Gastroesophageal sphincter (tissue), 4 donors: ENCODE measurements around the gene AREL1. TPM values are rescaled to one million over a fixed set of nuclear protein-coding genes. Genes with fewer than 3 reads are reported as not detected.

Experiments used
- ATAC-seq: fragments of 150-250 bp; one replicate; pipeline ENCODE4 v1.9.1; 2016; ENCODE audit warnings: mild to moderate bottlenecking, moderate library complexity
- H3K27ac ChIP-seq, 4 donors: fragments of 200-600 bp; sonication (generic) in 3 of 4; 1 replicate in 3 of 4; 2 replicates in 1 of 4; pipeline ENCODE4 v1.5.1; 2016 to 2019
- H3K27me3 ChIP-seq: fragments of 200-600 bp; sonication (generic); one replicate; pipeline ENCODE4 v1.5.1; 2019
- H3K36me3 ChIP-seq, 2 donors: fragments of 200-600 bp; sonication (generic); one replicate each; pipeline ENCODE4 v1.5.1; 2019; ENCODE audit warnings: control low read depth in 1 of 2
- H3K4me1 ChIP-seq, 3 donors: fragments of 200-600 bp; sonication (generic); 1 replicate in 2 of 3; 2 replicates in 1 of 3; pipeline ENCODE4 v1.5.1; 2016 to 2019; ENCODE audit warnings: control low read depth in 2 of 3
- H3K4me3 ChIP-seq, 2 donors: fragments of 200-600 bp; sonication (generic); one replicate each; pipeline ENCODE4 v1.5.1; 2019; ENCODE audit warnings: mild to moderate bottlenecking in 1 of 2, moderate library complexity in 1 of 2
- H3K9me3 ChIP-seq, 3 donors: fragments of 200-600 bp; sonication (generic); one replicate each; pipeline ENCODE4 v1.5.1; 2017 to 2019; ENCODE audit warnings: control low read depth in 2 of 3
- EP300 ChIP-seq: sonication (generic); formaldehyde crosslinking; IDR thresholded peaks from one replicate; pipeline ENCODE4 v1.6.1; 2017; ENCODE audit warnings: antibody characterized with exemption, mild to moderate bottlenecking
- POLR2A ChIP-seq, 2 donors: fragments of 450-650 bp; IDR thresholded peaks; one replicate each; pipeline ENCODE4 v1.6.1; 2017; ENCODE audit warnings: antibody characterized with exemption in 2 of 2, mild to moderate bottlenecking in 2 of 2, moderate library complexity in 1 of 2
- POLR2AphosphoS5 ChIP-seq: sonication (generic); formaldehyde crosslinking; IDR thresholded peaks from one replicate; pipeline ENCODE4 v1.6.1; 2017; ENCODE audit warnings: antibody characterized with exemption
- WGBS, 2 donors: methylation state at CpG; one replicate each; pipeline ENCODE4 v1.1.5; 2018; ENCODE audit warnings: low coverage in 1 of 2; 5-methylcytosine and 5-hydroxymethylcytosine counted together
- total RNA-seq, 4 donors: library from RNA; depleted of rRNA; stranded (reverse); fragments of >200 nt; gene quantifications; one replicate each; pipeline ENCODE4 v1.1.0, GENCODE V29; 2016
- TF ChIP-seq, protein P1 (sequence below), 4 experiments: fragments of 200-600 bp in 2 of 4; fragments of 450-650 bp in 2 of 4; sonication (generic) in 1 of 4; IDR thresholded peaks; one replicate each; pipeline ENCODE4 v1.5.1; 2017 to 2019; ENCODE audit warnings: antibody characterized with exemption in 4 of 4, mild to moderate bottlenecking in 2 of 4, moderate library complexity in 2 of 4

The AREL1 gene
- total RNA-seq, 4 donors from 2014 or later, result 14.3 to 39.9 (median 19.9) TPM

DNA sequence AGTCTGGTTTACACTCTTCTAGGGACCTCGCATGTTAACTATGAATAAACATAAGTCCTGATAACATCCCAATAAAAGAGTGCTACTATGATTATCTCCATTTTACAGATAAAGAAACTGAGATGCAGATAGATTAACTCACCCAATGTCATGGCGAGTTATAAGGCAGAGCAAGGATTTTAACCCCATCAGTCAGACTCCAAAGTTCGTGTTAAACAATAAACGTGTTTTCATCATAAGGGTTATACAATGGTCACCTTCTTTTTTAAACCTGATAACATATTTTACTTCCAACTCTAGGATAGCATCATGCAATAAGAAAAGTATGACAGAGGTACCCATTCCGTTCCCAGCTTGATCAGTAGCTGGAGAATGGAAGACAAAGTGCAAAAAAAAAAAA is 1.2 kb downstream of the AREL1 start:
- ATAC-seq, result no peak
- Histone ChIP-seq H3K9me3 (no peaks in the 10 kb centered on the region), H3K27me3 (no peaks in the 10 kb centered on the region), H3K4me1 (peaks cover 0 to 42% (median 10%) of the 10 kb centered on the region in 3 donors), H3K27ac (no peak overlapping the region), H3K4me3 (peak overlapping the region in 1 of 2 donors; percentile 67), H3K36me3 (peaks cover 0 to 20% of the 10 kb centered on the region in 2 donors)
- 59 to 75% methylated on average over 3 to 5 of the region's 5 CpGs for WGBS, 2 donors
- TF ChIP-seq POLR2A (IDR thresholded peaks at IDR 0.05) (no peak), POLR2AphosphoS5 (no peak), EP300 (no peak)
- TF ChIP-seq, protein P1, sequence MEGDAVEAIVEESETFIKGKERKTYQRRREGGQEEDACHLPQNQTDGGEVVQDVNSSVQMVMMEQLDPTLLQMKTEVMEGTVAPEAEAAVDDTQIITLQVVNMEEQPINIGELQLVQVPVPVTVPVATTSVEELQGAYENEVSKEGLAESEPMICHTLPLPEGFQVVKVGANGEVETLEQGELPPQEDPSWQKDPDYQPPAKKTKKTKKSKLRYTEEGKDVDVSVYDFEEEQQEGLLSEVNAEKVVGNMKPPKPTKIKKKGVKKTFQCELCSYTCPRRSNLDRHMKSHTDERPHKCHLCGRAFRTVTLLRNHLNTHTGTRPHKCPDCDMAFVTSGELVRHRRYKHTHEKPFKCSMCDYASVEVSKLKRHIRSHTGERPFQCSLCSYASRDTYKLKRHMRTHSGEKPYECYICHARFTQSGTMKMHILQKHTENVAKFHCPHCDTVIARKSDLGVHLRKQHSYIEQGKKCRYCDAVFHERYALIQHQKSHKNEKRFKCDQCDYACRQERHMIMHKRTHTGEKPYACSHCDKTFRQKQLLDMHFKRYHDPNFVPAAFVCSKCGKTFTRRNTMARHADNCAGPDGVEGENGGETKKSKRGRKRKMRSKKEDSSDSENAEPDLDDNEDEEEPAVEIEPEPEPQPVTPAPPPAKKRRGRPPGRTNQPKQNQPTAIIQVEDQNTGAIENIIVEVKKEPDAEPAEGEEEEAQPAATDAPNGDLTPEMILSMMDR (IDR thresholded peaks at IDR 0.05), result no peak

DNA sequence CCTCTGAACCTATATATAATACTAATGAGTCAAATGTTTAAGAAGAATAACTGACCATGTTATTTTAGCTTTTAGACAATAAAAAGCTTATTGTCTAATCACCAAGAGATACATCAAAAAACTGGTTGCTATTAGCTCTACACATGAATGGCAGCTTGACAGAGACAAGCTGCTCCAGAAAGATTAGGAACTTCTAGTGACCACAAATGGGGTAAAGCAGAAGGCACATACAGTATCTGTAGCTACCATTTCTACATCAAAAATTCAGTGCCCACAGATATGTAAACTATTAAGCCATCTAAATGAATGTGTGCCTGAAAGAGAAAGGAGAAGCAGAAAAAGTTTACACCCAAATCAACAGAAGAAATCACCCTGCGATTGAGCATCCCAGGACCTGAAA is 2.4 kb downstream of the AREL1 start:
- Histone ChIP-seq H3K27me3 (no peaks in the 10 kb centered on the region), H3K4me3 (no peak overlapping the region), H3K36me3 (peaks cover 0 to 8% of the 10 kb centered on the region in 2 donors), H3K27ac (no peak overlapping the region), H3K4me1 (peaks cover 0 to 42% (median 10%) of the 10 kb centered on the region in 3 donors), H3K9me3 (no peaks in the 10 kb centered on the region)
- no peak for ATAC-seq
- TF ChIP-seq, protein P1 (IDR thresholded peaks at IDR 0.05), result no peak
- TF ChIP-seq POLR2AphosphoS5, result no peak
- TF ChIP-seq EP300, result no peak
- TF ChIP-seq POLR2A (IDR thresholded peaks at IDR 0.05), result no peak
- 95 to 100% methylated on average over 1 of the region's 1 CpG for WGBS, 2 donors

DNA sequence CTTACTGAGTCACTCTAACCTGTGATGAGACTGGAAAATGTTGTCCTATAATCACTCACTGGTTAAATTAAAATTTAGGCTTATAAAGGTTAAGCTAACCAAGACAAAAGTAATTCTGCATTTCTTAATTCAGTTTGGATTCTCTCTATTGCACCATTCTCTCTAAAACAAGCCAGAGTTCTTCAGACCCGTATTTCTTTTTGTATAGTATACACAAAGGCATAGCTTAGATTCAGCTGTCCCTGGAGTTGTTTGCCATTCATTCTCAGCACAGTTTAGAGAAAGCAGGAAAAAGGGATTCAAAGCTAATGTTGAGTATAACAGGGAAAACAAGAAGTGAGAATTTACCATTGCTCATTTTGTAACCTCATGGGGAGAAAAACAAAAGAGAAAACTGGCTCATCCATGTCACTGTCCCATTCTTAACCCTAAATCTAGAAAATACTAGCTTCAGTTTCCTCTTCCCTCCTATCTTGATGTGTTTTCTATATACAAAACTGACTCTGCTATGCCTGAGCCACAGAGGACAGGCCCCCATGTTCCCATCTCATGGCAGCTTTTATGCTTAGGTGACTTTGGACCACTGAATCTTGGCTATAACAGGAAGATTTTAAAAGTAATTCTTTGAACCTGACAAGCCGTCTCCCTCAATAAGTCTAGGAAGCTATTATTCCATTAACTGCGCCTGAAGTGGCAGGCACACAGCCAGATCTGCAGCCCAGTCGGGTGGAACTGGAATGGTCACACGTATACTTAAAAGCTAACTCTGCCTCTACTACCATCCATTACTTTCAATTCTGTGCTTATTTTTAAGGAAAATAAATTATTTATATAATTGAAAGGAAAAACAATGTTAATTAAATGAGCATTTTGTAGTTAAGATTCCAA is 7.0 kb downstream of the AREL1 start:
- Histone ChIP-seq H3K36me3 (no peaks in the 10 kb centered on the region), H3K27me3 (no peaks in the 10 kb centered on the region), H3K4me1 (peaks cover 0 to 13% (median 3%) of the 10 kb centered on the region in 3 donors), H3K27ac (no peak overlapping the region), H3K9me3 (no peaks in the 10 kb centered on the region), H3K4me3 (no peak overlapping the region)
- 65 to 80% methylated on average over 5 of the region's 5 CpGs for WGBS, 2 donors
- ATAC-seq, result no peak
- TF ChIP-seq POLR2A (IDR thresholded peaks at IDR 0.05) (no peak), EP300 (no peak), POLR2AphosphoS5 (no peak)
- TF ChIP-seq, protein P1 (IDR thresholded peaks at IDR 0.05), result no peak

DNA sequence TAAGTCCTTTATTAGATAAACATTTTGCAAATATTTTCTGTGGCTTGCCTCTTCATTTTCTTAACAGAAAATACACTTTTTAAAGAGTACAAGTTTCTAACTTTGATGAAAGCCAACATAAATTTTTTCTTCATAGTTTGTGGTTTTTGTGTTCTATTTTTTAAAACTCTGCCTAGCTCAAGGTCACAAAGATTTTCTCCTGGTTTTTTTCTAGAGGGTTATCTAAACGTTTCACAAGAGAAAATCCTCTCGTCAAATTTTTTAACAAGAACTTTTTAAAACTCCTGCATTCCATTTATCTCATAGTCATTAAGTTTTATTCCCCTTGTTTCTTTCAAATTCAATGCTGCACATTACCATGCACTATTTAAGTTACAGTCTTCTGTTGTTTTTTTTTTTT is 8.2 kb downstream of the AREL1 start:
- H3K36me3 ChIP-seq, result no peaks in the 10 kb centered on the region
- no peak overlapping the region for H3K27ac ChIP-seq
- no peak for ATAC-seq
- 40 to 43% methylated on average over 2 of the region's 2 CpGs for WGBS, 2 donors
- H3K4me3 ChIP-seq, result no peak overlapping the region
- H3K9me3 ChIP-seq, result no peaks in the 10 kb centered on the region
- TF ChIP-seq, protein P1 (IDR thresholded peaks at IDR 0.05), result no peak
- TF ChIP-seq POLR2A (IDR thresholded peaks at IDR 0.05) (no peak), EP300 (no peak)
- H3K4me1 ChIP-seq, result peaks cover 0 to under 1% (median 0%) of the 10 kb centered on the region in 3 donors
- no peaks in the 10 kb centered on the region for H3K27me3 ChIP-seq

DNA sequence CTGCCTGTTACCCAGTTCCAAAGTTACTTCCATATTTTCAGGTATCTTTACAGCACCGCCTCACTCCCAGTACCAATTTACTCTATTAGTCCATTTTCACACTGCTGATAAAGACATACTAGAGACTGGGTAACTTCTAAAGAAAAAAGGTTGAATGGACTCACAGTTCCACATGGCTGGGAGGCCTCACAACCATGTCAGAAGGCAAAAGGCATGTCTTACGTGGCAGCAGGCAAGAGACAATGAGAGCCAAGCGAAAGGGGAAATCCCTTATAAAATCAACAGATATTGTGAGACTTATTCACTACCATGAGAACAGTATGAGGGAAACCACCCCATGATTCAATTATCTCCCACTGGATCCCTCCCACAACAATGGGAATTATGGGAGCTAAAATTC is 9.8 kb downstream of the AREL1 start:
- no peak overlapping the region for H3K4me3 ChIP-seq
- ATAC-seq, result no peak
- no peak overlapping the region for H3K27ac ChIP-seq
- no peaks in the 10 kb centered on the region for H3K4me1 ChIP-seq
- no peaks in the 10 kb centered on the region for H3K36me3 ChIP-seq
- 90 to 94% methylated on average over 2 to 3 of the region's 3 CpGs for WGBS, 2 donors
- TF ChIP-seq, protein P1 (IDR thresholded peaks at IDR 0.05), result no peak
- TF ChIP-seq POLR2AphosphoS5, result no peak
- no peak for TF ChIP-seq EP300
- TF ChIP-seq POLR2A (IDR thresholded peaks at IDR 0.05), result no peak
- no peaks in the 10 kb centered on the region for H3K9me3 ChIP-seq
- H3K27me3 ChIP-seq, result no peaks in the 10 kb centered on the region
